ENCODE results near the gene PCDH7. TPM values are rescaled to one million over a fixed set of nuclear protein-coding genes. Genes with fewer than 3 reads are reported as not detected.

The PCDH7 gene
- polyA plus RNA-seq, 2 of the 4 experiments (the other 2 are of a cell fraction), result 0.04 to 0.16 TPM

DNA sequence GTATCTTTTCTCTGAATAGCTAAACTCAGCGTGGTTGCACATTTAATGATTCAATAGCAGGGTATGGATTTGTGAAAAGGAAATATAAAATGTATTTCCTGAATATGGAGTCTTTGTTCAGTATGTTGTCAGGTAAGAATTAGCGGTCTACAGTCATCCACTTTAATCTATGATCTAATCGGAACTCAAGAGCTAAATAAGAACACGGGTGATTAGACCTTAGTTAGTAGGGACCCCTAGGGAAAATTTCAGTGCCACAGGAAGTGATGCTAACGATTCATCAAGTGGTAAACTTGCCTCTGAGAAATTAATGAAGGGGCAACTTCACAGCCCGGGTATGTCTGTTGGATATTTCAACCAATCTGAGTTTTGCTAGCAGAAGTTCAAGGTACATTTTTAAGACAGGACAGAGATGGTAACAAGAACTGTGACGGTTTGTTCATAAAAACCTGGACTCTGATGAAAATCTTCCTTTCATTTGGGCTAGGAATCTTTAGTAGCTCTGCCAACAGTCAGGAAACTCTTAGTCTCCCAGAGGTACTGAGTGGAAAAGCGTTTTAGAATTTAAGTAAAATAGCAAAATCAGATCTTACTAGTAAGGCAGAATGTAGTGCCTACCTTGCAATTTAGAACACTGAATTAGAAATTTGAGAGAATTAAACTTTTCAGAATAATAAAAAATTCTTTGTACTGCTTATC lies 47.1 kb downstream of the PCDH7 start:
- DNase-seq (ENCODE audit: low read depth in 1 of 2, low spot score in 1 of 2) (no peak), FAIRE-seq (no peak), ATAC-seq (no peak)
- CTCF ChIA-PET, result no interaction called here
- H3K9me3 ChIP-seq, result no peaks in the 10 kb centered on the region
- no peak overlapping the region for H3K27ac ChIP-seq
- 8% methylated on average over 8 of the region's 8 CpGs for WGBS (ENCODE audit: missing lambda C conversion rate)
- POLR2A ChIA-PET, result no interaction called here
- no peaks in the 10 kb centered on the region for H3K4me1 ChIP-seq
- no peak overlapping the region for H3K4me2 ChIP-seq
- TF ChIP-seq, protein P1, sequence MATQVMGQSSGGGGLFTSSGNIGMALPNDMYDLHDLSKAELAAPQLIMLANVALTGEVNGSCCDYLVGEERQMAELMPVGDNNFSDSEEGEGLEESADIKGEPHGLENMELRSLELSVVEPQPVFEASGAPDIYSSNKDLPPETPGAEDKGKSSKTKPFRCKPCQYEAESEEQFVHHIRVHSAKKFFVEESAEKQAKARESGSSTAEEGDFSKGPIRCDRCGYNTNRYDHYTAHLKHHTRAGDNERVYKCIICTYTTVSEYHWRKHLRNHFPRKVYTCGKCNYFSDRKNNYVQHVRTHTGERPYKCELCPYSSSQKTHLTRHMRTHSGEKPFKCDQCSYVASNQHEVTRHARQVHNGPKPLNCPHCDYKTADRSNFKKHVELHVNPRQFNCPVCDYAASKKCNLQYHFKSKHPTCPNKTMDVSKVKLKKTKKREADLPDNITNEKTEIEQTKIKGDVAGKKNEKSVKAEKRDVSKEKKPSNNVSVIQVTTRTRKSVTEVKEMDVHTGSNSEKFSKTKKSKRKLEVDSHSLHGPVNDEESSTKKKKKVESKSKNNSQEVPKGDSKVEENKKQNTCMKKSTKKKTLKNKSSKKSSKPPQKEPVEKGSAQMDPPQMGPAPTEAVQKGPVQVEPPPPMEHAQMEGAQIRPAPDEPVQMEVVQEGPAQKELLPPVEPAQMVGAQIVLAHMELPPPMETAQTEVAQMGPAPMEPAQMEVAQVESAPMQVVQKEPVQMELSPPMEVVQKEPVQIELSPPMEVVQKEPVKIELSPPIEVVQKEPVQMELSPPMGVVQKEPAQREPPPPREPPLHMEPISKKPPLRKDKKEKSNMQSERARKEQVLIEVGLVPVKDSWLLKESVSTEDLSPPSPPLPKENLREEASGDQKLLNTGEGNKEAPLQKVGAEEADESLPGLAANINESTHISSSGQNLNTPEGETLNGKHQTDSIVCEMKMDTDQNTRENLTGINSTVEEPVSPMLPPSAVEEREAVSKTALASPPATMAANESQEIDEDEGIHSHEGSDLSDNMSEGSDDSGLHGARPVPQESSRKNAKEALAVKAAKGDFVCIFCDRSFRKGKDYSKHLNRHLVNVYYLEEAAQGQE (IDR thresholded peaks at IDR 0.05), result no peak
- no peak for TF ChIP-seq GATA3 (IDR thresholded peaks at IDR 0.05; ENCODE audit: borderline replicate concordance)
- no peak for TF ChIP-seq CHD4 (IDR thresholded peaks at IDR 0.05; ENCODE audit: borderline replicate concordance)
- no peak for TF ChIP-seq TFCP2L1 (CRISPR knock-in tag; IDR thresholded peaks at IDR 0.05)
- TF ChIP-seq, protein P2, sequence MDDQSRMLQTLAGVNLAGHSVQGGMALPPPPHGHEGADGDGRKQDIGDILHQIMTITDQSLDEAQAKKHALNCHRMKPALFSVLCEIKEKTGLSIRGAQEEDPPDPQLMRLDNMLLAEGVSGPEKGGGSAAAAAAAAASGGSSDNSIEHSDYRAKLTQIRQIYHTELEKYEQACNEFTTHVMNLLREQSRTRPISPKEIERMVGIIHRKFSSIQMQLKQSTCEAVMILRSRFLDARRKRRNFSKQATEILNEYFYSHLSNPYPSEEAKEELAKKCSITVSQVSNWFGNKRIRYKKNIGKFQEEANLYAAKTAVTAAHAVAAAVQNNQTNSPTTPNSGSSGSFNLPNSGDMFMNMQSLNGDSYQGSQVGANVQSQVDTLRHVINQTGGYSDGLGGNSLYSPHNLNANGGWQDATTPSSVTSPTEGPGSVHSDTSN (IDR thresholded peaks at IDR 0.05), result no peak
- H3K4me3 ChIP-seq, result no peak overlapping the region

DNA sequence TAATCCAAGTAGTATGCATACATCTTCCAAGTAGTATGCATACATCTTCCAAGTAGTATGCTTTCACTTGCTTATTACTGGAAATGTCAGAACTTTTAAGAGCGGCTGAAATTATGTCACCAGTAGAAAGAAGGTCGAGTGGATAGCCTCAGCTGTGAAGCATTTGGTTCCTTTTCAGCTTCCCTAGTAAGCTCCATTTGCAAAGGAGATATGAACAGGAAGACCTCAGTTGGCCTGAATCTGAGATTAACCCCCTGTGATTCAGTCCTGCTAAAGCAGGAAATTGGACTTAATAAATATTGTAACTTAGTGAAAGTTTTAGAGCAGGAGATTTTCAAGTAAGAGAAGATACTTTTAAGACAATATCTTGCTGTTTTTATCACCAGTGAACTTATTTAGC lies 48.1 kb downstream of the PCDH7 start:
- ChIA-PET POLR2A (no interaction called here), CTCF (no interaction called here)
- TF ChIP-seq, protein P3, sequence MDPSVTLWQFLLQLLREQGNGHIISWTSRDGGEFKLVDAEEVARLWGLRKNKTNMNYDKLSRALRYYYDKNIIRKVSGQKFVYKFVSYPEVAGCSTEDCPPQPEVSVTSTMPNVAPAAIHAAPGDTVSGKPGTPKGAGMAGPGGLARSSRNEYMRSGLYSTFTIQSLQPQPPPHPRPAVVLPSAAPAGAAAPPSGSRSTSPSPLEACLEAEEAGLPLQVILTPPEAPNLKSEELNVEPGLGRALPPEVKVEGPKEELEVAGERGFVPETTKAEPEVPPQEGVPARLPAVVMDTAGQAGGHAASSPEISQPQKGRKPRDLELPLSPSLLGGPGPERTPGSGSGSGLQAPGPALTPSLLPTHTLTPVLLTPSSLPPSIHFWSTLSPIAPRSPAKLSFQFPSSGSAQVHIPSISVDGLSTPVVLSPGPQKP (IDR thresholded peaks at IDR 0.05; ENCODE audit: low read depth, low read length), result no peak
- TF ChIP-seq HOXB13 (CRISPR knock-in tag; IDR thresholded peaks at IDR 0.05; ENCODE audit: low read depth) (no peak), SMC3 (IDR thresholded peaks at IDR 0.05) (no peak), RFX5 (IDR thresholded peaks at IDR 0.05) (no peak), POLR2AphosphoS2 (conservative IDR thresholded peaks at IDR 0.05; ENCODE audit: low read length) (no peak), KDM1A (IDR thresholded peaks at IDR 0.05; ENCODE audit: low read depth) (no peak), ESRRA (IDR thresholded peaks at IDR 0.05; ENCODE audit: borderline replicate concordance, low read length) (no peak), SREBF2 (IDR thresholded peaks at IDR 0.05) (no peak), NR3C1 (IDR thresholded peaks at IDR 0.05) (no peak), MYC (IDR thresholded peaks at IDR 0.05; ENCODE audit: borderline replicate concordance, low read length) (no peak), BHLHE40 (IDR thresholded peaks at IDR 0.05; ENCODE audit: low read depth, low read length) (no peak), RAD21 (conservative IDR thresholded peaks at IDR 0.05 in 1 of 2, IDR thresholded peaks at IDR 0.05 in 1 of 2) (no peak), EP300 (IDR thresholded peaks at IDR 0.05) (no peak), EHMT2 (IDR thresholded peaks at IDR 0.05; ENCODE audit: low read depth) (no peak)
- TF ChIP-seq, protein P4, sequence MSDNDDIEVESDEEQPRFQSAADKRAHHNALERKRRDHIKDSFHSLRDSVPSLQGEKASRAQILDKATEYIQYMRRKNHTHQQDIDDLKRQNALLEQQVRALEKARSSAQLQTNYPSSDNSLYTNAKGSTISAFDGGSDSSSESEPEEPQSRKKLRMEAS (IDR thresholded peaks at IDR 0.05), result no peak
- TF ChIP-seq, protein P2 (IDR thresholded peaks at IDR 0.05), result no peak
- TF ChIP-seq, protein P5, sequence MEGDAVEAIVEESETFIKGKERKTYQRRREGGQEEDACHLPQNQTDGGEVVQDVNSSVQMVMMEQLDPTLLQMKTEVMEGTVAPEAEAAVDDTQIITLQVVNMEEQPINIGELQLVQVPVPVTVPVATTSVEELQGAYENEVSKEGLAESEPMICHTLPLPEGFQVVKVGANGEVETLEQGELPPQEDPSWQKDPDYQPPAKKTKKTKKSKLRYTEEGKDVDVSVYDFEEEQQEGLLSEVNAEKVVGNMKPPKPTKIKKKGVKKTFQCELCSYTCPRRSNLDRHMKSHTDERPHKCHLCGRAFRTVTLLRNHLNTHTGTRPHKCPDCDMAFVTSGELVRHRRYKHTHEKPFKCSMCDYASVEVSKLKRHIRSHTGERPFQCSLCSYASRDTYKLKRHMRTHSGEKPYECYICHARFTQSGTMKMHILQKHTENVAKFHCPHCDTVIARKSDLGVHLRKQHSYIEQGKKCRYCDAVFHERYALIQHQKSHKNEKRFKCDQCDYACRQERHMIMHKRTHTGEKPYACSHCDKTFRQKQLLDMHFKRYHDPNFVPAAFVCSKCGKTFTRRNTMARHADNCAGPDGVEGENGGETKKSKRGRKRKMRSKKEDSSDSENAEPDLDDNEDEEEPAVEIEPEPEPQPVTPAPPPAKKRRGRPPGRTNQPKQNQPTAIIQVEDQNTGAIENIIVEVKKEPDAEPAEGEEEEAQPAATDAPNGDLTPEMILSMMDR (IDR thresholded peaks at IDR 0.05), result no peak
- 31% methylated on average over 2 of the region's 2 CpGs for WGBS (ENCODE audit: missing lambda C conversion rate)
- Histone ChIP-seq H3K27ac (no peak overlapping the region), H3K9me3 (no peaks in the 10 kb centered on the region), H3K4me3 (no peak overlapping the region), H3K4me2 (no peak overlapping the region), H3K4me1 (no peaks in the 10 kb centered on the region)
- DNase-seq (ENCODE audit: low read depth in 1 of 2, low spot score in 1 of 2) (no peak), ATAC-seq (no peak), FAIRE-seq (no peak)
